ENCODE data around the gene ZNF483.
A peak's percentile ranks its signal among the peaks of the same experiment; 100 is the strongest.
"Not testable (repeated sequence)": the region's sequence is repeated elsewhere in the genome, so short reads cannot be mapped to it uniquely, and the experiment has no call there.

The ZNF483 gene

GRCh38 chr9:111548623-111549022 lies 23.6 kb downstream of the ZNF483 start:
- DNase-seq = peak; percentile 9

DNA sequence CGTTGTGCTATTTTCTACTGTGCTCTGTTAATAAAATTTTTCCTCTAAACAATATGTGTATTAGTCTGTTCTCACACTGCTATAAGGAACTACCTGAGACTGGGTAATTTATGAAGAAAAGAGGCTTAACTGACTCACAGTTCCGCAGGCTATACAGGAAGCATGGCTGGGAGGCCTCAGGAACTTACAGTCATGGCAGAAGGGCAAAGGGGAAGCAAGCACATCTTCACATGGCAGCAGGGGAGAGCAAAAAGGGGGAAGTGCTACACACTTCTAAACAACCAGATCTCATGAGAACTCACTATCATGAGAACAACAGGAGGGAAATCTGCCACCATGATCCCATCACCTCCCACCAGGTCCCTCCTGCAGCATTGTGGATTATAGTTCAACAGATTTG lies 30.4 kb downstream of the ZNF483 start:
- not testable (repeated sequence) for DNase-seq

- no peak for DNase-seq
Observed at GRCh38 chr9:111559000-111559610, 34.1 kb downstream of the ZNF483 start.

GRCh38 chr9:111561165-111561719 lies 36.3 kb downstream of the ZNF483 start:
- DNase-seq = no peak

GRCh38 chr9:111566234-111566633 lies 41.3 kb downstream of the ZNF483 start:
- no peak for DNase-seq

DNA sequence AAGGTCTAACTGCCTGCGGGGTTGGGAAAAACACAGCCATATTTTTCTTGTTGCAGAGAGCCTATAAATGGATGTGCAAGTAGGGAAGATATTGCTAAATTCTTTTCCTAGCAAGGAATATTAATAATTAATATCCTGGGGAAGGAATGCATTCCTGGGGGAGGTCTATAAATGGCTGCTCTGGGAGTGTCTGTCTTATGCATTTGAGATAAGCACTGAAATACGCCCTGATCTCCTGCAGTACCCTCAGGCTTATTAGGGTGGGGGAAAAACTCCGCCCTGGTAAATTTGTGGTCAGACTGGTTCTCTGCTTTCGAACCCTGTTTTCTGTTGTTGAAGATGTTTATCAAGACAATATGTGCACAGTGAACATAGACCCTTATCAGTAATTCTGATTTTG lies 43.1 kb downstream of the ZNF483 start:
- not testable (repeated sequence) for DNase-seq

DNA sequence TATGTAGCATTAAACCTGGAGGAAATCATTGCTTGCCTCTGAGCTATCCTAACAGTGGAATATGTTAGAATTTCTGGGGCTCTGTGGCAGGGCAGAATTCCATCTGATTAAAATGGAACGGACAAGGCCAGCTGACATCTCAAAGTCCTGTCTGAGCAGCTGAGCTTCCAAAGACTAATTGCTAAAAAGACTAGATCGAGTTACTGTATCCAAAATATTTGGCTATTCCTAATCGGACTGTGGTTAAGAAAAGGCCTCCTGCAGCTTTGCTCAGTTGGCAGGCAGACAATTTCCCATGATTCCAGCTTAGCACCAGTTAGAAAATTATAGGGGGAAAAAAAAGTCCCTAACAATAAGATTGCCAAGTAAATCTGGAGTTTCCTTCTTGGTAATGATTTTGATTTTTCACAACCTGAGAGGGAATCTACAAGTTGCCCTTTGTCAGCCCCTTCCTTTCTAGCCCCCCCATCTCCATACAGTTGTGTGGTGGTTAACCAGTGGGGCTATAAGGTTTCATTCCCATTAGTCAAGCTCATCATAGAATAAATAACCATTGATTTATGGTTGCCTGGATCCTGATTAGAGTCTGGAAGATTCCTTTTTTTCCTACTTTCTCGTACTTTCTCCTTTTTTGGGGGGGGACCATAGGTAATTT lies 48.1 kb downstream of the ZNF483 start:
- DNase-seq = peak; percentile 64

- no peak for DNase-seq
Observed at GRCh38 chr9:111582888-111583287, 57.9 kb downstream of the ZNF483 start.

GRCh38 chr9:111586378-111586777 lies 61.4 kb downstream of the ZNF483 start:
- no peak for DNase-seq

GRCh38 chr9:111588846-111589245 lies 63.9 kb downstream of the ZNF483 start:
- no peak for DNase-seq

- DNase-seq = peak; percentile 83
Observed at GRCh38 chr9:111597852-111598732, 73.1 kb downstream of the ZNF483 start.

- peak; percentile 76 for DNase-seq
Observed at GRCh38 chr9:111598733-111599091, 73.7 kb downstream of the ZNF483 start.

DNA sequence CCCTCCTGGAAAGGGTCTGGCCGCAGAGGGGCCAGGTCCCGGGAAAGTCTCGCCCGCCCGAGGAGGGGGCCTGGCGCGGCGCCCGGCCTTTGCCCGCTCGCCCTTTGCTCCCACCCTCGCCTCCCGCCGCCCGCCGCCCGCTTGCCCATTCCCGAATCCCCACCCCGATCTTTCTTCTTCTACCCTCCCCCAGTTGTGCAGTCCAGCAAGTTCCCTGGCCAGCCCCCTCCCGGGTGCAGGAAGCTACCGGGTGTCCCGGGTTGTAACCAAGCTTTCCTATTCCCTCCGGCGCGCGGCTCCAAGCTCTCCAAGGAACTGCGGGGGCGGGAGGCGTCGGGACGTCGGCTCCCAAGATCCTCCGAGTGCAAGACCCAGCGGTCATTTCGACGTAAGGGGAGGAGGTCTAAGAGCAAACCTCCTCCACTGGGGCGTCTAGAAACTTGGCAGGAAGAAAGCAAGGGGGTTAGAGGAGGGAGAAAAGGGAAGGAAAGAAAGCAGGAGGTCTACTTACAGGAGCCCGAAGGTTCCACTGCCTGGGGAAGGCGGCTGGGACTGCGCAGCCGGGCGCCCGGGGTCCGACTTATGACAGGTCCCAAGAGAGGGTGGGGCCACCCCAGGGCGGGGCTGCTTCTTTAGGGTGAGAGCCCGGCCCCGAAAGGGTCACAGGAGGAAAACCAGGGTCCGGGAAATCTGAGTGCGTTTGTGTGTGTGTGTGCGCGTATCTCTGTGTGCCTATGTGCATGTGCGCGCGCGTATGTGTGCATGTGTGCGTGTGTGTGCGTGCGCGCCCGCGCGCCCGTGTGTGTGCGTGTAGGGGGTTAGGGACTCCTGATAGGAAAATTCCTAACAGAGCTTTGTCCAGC lies 74.3 kb downstream of the ZNF483 start, which contains the start of gene PTGR1:
Gene PTGR1, minus strand, starts transcription at position 556 of the 863 bp plus-strand sequence. CDS start 2,225 bp downstream, outside the sequence.
- DNase-seq = peak; percentile 95

DNA sequence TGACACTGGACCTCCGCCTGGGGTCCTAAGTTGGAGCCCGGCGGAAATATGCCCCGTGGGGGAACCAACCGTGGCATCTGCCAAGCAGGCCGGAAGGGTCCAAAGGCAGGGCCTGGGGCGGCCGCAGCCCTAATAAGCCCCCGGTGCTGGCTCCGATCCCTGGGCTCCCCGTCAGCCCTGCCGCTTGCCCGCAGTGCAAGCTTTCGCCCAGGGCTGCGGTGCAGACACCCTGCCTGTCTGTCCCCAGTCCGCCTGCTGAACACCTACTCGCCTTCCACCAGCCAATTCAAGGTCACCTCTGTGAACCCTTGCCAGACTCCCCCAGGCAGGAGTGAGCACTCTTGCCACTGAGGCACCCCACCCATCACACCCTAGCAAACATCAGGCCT lies 75.0 kb downstream of the ZNF483 start:
- DNase-seq = no peak

GRCh38 chr9:111601237-111602018 lies 76.4 kb downstream of the ZNF483 start:
- DNase-seq = no peak

DNA sequence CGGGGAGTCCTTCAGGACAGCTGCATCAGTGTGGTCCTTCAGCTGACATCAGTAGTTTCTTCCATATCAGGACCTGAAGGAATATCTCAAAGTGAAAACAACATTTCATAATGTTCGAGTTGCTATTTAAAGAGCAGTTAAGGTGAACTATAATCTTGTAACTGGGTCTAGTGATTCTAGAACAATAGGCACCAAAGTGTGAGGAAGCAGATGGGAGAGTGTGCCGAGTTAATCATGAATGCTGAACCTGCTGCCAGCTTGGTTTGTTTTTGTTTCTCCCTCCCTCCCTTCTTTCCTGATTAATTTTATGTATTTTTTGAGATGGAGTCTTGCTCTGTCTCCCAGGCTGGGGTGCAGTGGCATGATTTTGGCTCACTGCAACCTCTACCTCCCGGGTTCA lies 78.1 kb downstream of the ZNF483 start:
- no peak for DNase-seq

GRCh38 chr9:111604054-111604615 lies 79.2 kb downstream of the ZNF483 start:
- DNase-seq = no peak

GRCh38 chr9:111605041-111605559 lies 80.1 kb downstream of the ZNF483 start:
- DNase-seq = no peak

- DNase-seq = no peak
Observed at GRCh38 chr9:111610149-111610548, 85.2 kb downstream of the ZNF483 start.

GRCh38 chr9:111610845-111611244 lies 85.9 kb downstream of the ZNF483 start:
- DNase-seq = no peak
